Suprapubic skin (tissue), 4 donors: ENCODE data around the gene PKP3. TPM values are rescaled to one million over a fixed set of nuclear protein-coding genes. Genes with fewer than 3 reads are reported as not detected.
"Not testable (repeated sequence)": the region's sequence is repeated elsewhere in the genome, so short reads cannot be mapped to it uniquely, and the experiment has no call there.

ENCODE experiments used
- DNase-seq, 2 donors: peaks; one replicate each; pipeline ENCODE4 v3.0.0-alpha.2; 2019; ENCODE audit warnings: low spot score in 2 of 2
- H3K27ac ChIP-seq: fragments of 200-600 bp; sonication (generic); one replicate; pipeline ENCODE4 v1.5.1; 2019
- H3K27me3 ChIP-seq: fragments of 200-600 bp; sonication (generic); one replicate; pipeline ENCODE4 v1.5.1; 2019
- H3K36me3 ChIP-seq: fragments of 200-600 bp; sonication (generic); one replicate; pipeline ENCODE4 v1.5.1; 2019
- H3K4me1 ChIP-seq: fragments of 200-600 bp; sonication (generic); one replicate; pipeline ENCODE4 v1.5.1; 2019
- H3K4me3 ChIP-seq: fragments of 200-600 bp; sonication (generic); one replicate; pipeline ENCODE4 v1.5.1; 2019; ENCODE audit warnings: mild to moderate bottlenecking
- H3K9me3 ChIP-seq: fragments of 200-600 bp; sonication (generic); one replicate; pipeline ENCODE4 v1.5.1; 2019
- EP300 ChIP-seq: sonication (generic); formaldehyde crosslinking; IDR thresholded peaks from one replicate; pipeline ENCODE4 v1.6.1; 2017; ENCODE audit warnings: antibody characterized with exemption
- POLR2A ChIP-seq, 2 donors: fragments of 450-650 bp; IDR thresholded peaks; one replicate each; pipeline ENCODE4 v1.6.1; 2017; ENCODE audit warnings: antibody characterized with exemption in 2 of 2, mild to moderate bottlenecking in 2 of 2, moderate library complexity in 2 of 2
- POLR2AphosphoS5 ChIP-seq, 3 donors: sonication (generic); formaldehyde crosslinking; IDR thresholded peaks; one replicate each; pipeline ENCODE4 v1.6.1; 2017; ENCODE audit warnings: antibody characterized with exemption in 3 of 3
- WGBS: methylation state at CpG from one replicate; pipeline ENCODE4 v1.1.5; 2018; 5-methylcytosine and 5-hydroxymethylcytosine counted together
- total RNA-seq, 4 donors: library from RNA; depleted of rRNA; stranded (reverse); fragments of >200 nt; gene quantifications; one replicate each; pipeline ENCODE4 v1.1.0, GENCODE V29; 2016
- TF ChIP-seq, protein P1 (sequence below), 2 donors: fragments of 200-600 bp in 1 of 2; fragments of 450-650 bp in 1 of 2; sonication (generic) in 1 of 2; IDR thresholded peaks; one replicate each; pipeline ENCODE4 v1.5.1; 2016 to 2019; ENCODE audit warnings: antibody characterized with exemption in 2 of 2, mild to moderate bottlenecking in 1 of 2, moderate library complexity in 1 of 2

Gene PKP3, protein sequence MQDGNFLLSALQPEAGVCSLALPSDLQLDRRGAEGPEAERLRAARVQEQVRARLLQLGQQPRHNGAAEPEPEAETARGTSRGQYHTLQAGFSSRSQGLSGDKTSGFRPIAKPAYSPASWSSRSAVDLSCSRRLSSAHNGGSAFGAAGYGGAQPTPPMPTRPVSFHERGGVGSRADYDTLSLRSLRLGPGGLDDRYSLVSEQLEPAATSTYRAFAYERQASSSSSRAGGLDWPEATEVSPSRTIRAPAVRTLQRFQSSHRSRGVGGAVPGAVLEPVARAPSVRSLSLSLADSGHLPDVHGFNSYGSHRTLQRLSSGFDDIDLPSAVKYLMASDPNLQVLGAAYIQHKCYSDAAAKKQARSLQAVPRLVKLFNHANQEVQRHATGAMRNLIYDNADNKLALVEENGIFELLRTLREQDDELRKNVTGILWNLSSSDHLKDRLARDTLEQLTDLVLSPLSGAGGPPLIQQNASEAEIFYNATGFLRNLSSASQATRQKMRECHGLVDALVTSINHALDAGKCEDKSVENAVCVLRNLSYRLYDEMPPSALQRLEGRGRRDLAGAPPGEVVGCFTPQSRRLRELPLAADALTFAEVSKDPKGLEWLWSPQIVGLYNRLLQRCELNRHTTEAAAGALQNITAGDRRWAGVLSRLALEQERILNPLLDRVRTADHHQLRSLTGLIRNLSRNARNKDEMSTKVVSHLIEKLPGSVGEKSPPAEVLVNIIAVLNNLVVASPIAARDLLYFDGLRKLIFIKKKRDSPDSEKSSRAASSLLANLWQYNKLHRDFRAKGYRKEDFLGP
- 100 to 1,000 TPM; 318 to 486 (median 428) TPM for total RNA-seq

DNA sequence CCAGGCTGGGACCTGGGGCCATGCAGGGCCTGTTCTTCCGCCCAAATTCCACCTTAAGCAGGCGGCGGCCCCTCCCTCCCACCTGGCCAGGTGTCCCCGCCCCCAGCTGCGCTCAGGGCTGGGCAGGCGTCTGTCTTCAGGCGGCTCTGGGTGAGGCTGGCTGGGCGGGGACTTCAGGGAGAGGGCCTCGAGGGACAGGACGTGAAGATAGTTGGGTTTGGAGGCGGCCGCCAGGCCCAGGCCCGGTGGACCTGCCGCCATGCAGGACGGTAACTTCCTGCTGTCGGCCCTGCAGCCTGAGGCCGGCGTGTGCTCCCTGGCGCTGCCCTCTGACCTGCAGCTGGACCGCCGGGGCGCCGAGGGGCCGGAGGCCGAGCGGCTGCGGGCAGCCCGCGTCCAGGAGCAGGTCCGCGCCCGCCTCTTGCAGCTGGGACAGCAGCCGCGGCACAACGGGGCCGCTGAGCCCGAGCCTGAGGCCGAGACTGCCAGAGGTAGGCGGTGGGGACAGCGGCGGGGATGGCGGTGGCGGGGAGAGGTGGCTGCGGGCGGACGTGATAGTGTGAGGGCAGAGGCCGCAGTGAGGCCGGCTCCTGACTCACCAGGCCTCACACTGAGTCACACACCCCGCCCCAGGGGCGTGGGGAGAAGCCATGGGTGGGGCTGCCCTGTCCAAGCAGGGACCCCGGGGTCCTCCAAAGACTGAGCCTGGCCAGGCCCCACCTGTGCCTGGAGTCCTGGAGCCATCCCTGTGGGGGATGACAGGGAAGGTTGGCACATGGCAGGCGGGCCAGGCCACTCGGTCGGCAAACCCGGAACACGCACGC lies at the start of gene PKP3:
PKP3 (plus strand) TSS at position 176 of the 824 bp plus-strand sequence; CDS start at position 260, 84 bp downstream.
- H3K9me3 ChIP-seq: no peaks in the 10 kb centered on the region
- H3K4me3 ChIP-seq: peak within 1 kb of the TSS; percentile 58
- H3K27me3 ChIP-seq: peaks cover 13% of the 10 kb centered on the region
- TF ChIP-seq POLR2AphosphoS5 (IDR thresholded peaks at IDR 0.05) (peak in 2 of 3 donors; percentile 10 to 52), POLR2A (IDR thresholded peaks at IDR 0.05) (no peak), EP300 (no peak)
- TF ChIP-seq, protein P1, sequence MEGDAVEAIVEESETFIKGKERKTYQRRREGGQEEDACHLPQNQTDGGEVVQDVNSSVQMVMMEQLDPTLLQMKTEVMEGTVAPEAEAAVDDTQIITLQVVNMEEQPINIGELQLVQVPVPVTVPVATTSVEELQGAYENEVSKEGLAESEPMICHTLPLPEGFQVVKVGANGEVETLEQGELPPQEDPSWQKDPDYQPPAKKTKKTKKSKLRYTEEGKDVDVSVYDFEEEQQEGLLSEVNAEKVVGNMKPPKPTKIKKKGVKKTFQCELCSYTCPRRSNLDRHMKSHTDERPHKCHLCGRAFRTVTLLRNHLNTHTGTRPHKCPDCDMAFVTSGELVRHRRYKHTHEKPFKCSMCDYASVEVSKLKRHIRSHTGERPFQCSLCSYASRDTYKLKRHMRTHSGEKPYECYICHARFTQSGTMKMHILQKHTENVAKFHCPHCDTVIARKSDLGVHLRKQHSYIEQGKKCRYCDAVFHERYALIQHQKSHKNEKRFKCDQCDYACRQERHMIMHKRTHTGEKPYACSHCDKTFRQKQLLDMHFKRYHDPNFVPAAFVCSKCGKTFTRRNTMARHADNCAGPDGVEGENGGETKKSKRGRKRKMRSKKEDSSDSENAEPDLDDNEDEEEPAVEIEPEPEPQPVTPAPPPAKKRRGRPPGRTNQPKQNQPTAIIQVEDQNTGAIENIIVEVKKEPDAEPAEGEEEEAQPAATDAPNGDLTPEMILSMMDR (IDR thresholded peaks at IDR 0.05): no peak
- H3K4me1 ChIP-seq: peaks cover 41% of the 10 kb centered on the region
- H3K36me3 ChIP-seq: peaks cover 14% of the 10 kb centered on the region
- 39% methylated on average over 16 of the region's 57 CpGs for WGBS
- DNase-seq: no peak
- H3K27ac ChIP-seq: peak within 1 kb of the TSS; percentile 92

DNA sequence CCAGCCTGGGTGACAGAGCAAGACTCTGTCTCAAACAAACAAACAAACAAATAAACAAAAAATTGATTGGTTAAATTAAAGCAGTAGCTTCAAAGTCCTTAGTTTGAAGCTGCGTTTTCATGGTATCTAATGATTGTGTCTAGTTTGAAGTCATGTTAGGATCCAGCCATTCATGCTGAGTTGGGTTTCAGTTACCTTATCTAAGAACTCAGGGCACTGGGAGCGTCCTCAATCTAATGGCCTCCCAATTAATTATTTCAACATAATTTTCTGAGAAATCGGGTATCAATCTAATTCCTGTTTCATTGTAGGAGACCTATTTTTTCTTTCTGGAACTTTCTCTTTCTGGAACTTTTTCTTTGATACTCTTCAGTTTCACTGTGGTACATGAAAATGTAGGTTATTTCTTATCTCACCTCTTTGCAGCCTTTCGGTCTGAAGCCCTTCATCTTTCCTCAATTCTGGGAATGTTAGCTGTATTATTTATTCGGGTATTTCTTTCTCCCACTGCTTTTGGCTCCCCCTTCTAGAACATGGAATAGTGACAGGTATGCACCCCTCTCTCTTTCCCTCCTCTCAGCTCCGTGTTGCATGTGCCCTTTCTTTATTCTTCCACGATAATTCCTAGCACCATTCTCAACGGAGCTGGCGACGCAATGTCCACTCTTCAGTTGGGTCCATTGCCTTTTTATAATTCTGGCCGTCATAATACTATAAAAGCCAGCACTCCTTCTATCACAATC lies 49.0 kb upstream of the PKP3 start:
- TF ChIP-seq POLR2A (IDR thresholded peaks at IDR 0.05) (no peak), EP300 (no peak), POLR2AphosphoS5 (IDR thresholded peaks at IDR 0.05) (no peak)
- TF ChIP-seq, protein P1 (IDR thresholded peaks at IDR 0.05): no peak
- 94% methylated on average over 11 of the region's 11 CpGs for WGBS
- Histone ChIP-seq H3K27ac (no peak overlapping the region), H3K36me3 (no peaks in the 10 kb centered on the region), H3K4me1 (peaks cover 8% of the 10 kb centered on the region), H3K9me3 (no peaks in the 10 kb centered on the region), H3K4me3 (no peak overlapping the region), H3K27me3 (no peaks in the 10 kb centered on the region)
- no peak for DNase-seq

DNA sequence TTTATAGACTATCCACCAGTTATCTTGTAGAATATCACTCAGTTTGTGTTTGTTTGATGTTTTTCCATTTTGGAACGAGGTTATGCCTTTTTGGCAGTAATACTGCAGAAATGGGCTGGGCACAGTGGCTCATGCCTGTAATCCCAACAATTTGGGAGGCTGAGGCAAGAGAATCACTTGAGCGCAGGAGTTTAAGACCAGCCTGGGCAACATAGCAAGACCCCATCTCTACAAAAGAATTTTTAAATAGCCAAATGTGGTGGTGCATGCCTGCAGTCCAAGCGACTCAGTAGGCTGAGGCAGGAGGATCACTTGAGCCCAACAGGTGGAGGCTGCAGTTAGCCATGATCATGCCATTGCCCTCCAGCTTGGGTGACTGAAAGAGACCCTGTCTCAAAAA lies 47.5 kb upstream of the PKP3 start:
- TF ChIP-seq, protein P1 (IDR thresholded peaks at IDR 0.05): no peak
- TF ChIP-seq EP300 (no peak), POLR2AphosphoS5 (IDR thresholded peaks at IDR 0.05) (no peak), POLR2A (IDR thresholded peaks at IDR 0.05) (no peak)
- Histone ChIP-seq H3K4me1 (peaks cover 22% of the 10 kb centered on the region), H3K27me3 (no peaks in the 10 kb centered on the region), H3K27ac (no peak overlapping the region), H3K36me3 (no peaks in the 10 kb centered on the region), H3K4me3 (no peak overlapping the region), H3K9me3 (no peaks in the 10 kb centered on the region)
- DNase-seq: no peak
- 81% methylated on average over 3 of the region's 3 CpGs for WGBS

DNA sequence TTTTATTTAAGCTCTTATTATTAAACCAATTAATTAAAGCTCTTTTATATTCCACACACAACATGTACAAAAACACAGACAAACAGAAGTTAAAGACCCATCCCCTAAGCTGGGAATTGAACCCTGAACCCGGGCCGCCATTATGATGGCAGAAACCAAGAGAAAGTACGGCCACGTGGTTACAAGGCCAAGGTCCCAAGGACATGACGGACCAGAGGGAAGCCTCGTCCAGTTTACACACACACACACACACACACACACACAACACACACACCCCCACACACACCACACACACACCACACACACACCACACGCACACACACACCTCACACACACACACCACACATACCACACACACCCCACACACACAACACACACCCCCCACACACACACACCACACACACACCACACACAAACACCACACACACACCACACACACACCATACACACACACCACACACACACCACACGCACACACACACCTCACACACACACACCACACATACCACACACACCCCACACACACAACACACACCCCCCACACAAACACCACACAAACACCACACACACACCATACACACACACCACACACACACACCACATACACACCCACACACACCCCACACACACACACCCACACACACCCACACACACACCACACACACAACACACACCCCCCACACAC lies 44.6 kb upstream of the PKP3 start:
- not testable (repeated sequence) for H3K4me3 ChIP-seq, H3K27ac ChIP-seq, H3K9me3 ChIP-seq, H3K27me3 ChIP-seq, H3K36me3 ChIP-seq
- DNase-seq: peak in 1 of 2 donors; percentile 12
- 93% methylated on average over 8 of the region's 8 CpGs for WGBS
- H3K4me1 ChIP-seq: peaks cover 36% of the 10 kb centered on the region

DNA sequence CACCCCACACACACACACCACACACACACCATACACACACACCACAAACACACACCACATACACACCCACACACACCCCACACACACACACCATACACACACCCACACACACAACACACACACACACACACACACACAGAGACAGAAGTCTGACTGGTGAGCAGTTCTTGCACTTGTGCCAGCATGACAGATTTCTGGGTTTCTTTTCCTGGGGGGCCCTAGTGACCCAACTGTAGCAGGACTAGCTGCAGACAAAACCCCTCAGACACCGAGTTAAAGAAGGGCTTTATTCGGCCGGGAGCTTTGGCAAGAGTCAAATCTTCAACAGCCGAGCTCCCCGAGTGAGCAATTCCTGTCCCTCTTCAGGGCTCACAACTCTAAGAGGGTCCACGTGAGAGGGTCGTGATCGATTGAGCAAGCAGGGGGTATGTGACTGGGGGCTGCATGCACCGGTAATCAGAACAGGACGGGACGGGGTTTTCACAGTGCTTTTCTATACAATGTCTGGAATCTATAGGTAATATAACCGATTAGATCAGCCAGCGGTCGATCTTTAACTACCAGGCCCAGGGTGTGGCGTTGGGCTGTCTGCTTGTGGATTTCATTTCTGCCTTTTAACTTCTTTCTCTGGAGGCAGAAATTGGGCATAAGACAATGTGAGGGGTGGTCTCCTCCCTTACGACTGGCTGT lies 43.8 kb upstream of the PKP3 start:
- Histone ChIP-seq H3K4me1 (peaks cover 38% of the 10 kb centered on the region), H3K27ac (peak overlapping the region; percentile 5)
- 60% methylated on average over 12 of the region's 16 CpGs for WGBS
- not testable (repeated sequence) for H3K4me3 ChIP-seq, H3K9me3 ChIP-seq, H3K27me3 ChIP-seq, H3K36me3 ChIP-seq
- DNase-seq: peak in 1 of 2 donors; percentile 40
